Kidney (tissue), 14 donors: ENCODE results near the gene LUZP2. TPM values are rescaled to one million over a fixed set of nuclear protein-coding genes. Genes with fewer than 3 reads are reported as not detected.

ENCODE experiments used
- DNase-seq, 5 donors: peaks; one replicate each; pipeline ENCODE4 v3.0.0-alpha.2; 2013 to 2020
- FAIRE-seq: peaks from 2 replicates; lab custom pipeline; 2012; peaks lifted over from hg19 to GRCh38; lab: Jason Lieb, UNC
- H3K27ac ChIP-seq, 2 donors: one replicate each; pipeline ENCODE4 v1.7.0; 2013; ENCODE audit warnings: low read depth in 2 of 2, low read length in 2 of 2, inconsistent platforms in 1 of 2
- H3K27me3 ChIP-seq: one replicate; pipeline ENCODE4 v1.7.1; 2013; ENCODE audit warnings: low read length, inconsistent platforms; ENCODE audit not compliant: control insufficient read depth, insufficient read depth
- H3K36me3 ChIP-seq, 3 donors: one replicate each; pipeline versions ENCODE4 v1.7.0 to v1.7.1; 2013; ENCODE audit warnings: low read length in 3 of 3, control low read depth in 1 of 3, inconsistent platforms in 1 of 3; ENCODE audit not compliant: insufficient read depth in 3 of 3, control insufficient read depth in 2 of 3
- H3K4me1 ChIP-seq, 3 donors: one replicate each; pipeline versions ENCODE4 v1.7.0 to v1.7.1; 2013; ENCODE audit warnings: low read length in 3 of 3, inconsistent platforms in 1 of 3, low read depth in 1 of 3; ENCODE audit not compliant: control insufficient read depth in 2 of 3, insufficient read depth in 2 of 3
- H3K4me3 ChIP-seq, 3 donors: one replicate each; pipeline versions ENCODE4 v1.7.0 to v1.8.1; 2013; ENCODE audit warnings: low read length in 3 of 3, control low read depth in 1 of 3, inconsistent platforms in 1 of 3
- H3K9ac ChIP-seq, 3 donors: one replicate each; pipeline versions ENCODE4 v1.7.0 to v1.7.1; 2013; ENCODE audit warnings: low read length in 3 of 3, control low read depth in 1 of 3, inconsistent platforms in 1 of 3
- H3K9me3 ChIP-seq, 3 donors: one replicate each; pipeline versions ENCODE4 v1.7.0 to v1.7.1; 2013; ENCODE audit warnings: low read length in 3 of 3, control low read depth in 1 of 3, inconsistent platforms in 1 of 3; ENCODE audit not compliant: control insufficient read depth in 2 of 3, insufficient read depth in 1 of 3
- CTCF ChIP-seq: IDR thresholded peaks from 3 replicates; pipeline ENCODE4 v1.5.1; 2012; ENCODE audit warnings: mild to moderate bottlenecking, moderate library complexity, borderline replicate concordance; ENCODE audit not compliant: insufficient read depth; ENCODE audit errors: extremely low read depth
- intact Hi-C: fragments of 100-400 bp; cut with DNase I; formaldehyde crosslinking; loops from one replicate; pipeline ENCODE4 v1.11.1; 2022
- polyA plus RNA-seq: library from polyadenylated mRNA; stranded (reverse); fragments of 350-450 nt; fragmentation: Illumina TruSeq; extraction: RNeasy Lipid Tissue Mini Kit (QIAGEN cat#74804); gene quantifications from one replicate; pipeline ENCODE4 v1.2.3, GENCODE V29; 2014; ENCODE audit warnings: low read depth, low replicate concordance; ENCODE audit not compliant: insufficient read depth
- total RNA-seq: library from RNA; stranded (reverse); fragmentation: NEBNext Ultra II Directional; extraction: Animal tissue kit (Norgen Biotek cat#: 25700); gene quantifications from one replicate; pipeline ENCODE4 v1.2.1, GENCODE V29; 2021
- donor health status: control.
- donor health status: control.
- donor health status: control.
- donor health status: control.
- donor health status: control.
- donor health status: DM: yes; HTN: yes; CAD: no.
- donor health status: Normal renal cell carcinoma (clear cell type).

The LUZP2 gene
- total and polyA plus RNA-seq, 2 donors from 2014 or later = 0.19 TPM; not detected in 1

GRCh38 chr11:24637520-24637919 lies 140.7 kb downstream of the LUZP2 start:
- no peak overlapping the region for H3K27ac ChIP-seq
- no peak for DNase-seq
- H3K27me3 ChIP-seq = no peaks in the 10 kb centered on the region
- intact Hi-C loops = no loop called here
- no peak for TF ChIP-seq CTCF
- no peak overlapping the region for H3K9ac ChIP-seq
- H3K4me1 ChIP-seq = no peaks in the 10 kb centered on the region
- H3K9me3 ChIP-seq = no peaks in the 10 kb centered on the region
- H3K36me3 ChIP-seq = no peaks in the 10 kb centered on the region
- no peak for FAIRE-seq
- H3K4me3 ChIP-seq = no peak overlapping the region

GRCh38 chr11:24642648-24643047 lies 145.8 kb downstream of the LUZP2 start:
- no peaks in the 10 kb centered on the region for H3K36me3 ChIP-seq
- H3K9ac ChIP-seq = no peak overlapping the region
- H3K9me3 ChIP-seq = no peaks in the 10 kb centered on the region
- intact Hi-C loops = no loop called here
- no peaks in the 10 kb centered on the region for H3K27me3 ChIP-seq
- no peaks in the 10 kb centered on the region for H3K4me1 ChIP-seq
- no peak for TF ChIP-seq CTCF
- FAIRE-seq (no peak), DNase-seq (no peak)
- H3K4me3 ChIP-seq = no peak overlapping the region
- no peak overlapping the region for H3K27ac ChIP-seq

- no peak overlapping the region for H3K4me3 ChIP-seq
- H3K4me1 ChIP-seq = no peaks in the 10 kb centered on the region
- H3K27ac ChIP-seq = no peak overlapping the region
- H3K9ac ChIP-seq = no peak overlapping the region
- DNase-seq = no peak
- FAIRE-seq = no peak
- no peaks in the 10 kb centered on the region for H3K9me3 ChIP-seq
- H3K36me3 ChIP-seq = no peaks in the 10 kb centered on the region
- intact Hi-C loops = no loop called here
- no peak for TF ChIP-seq CTCF
- no peaks in the 10 kb centered on the region for H3K27me3 ChIP-seq
These were observed 148.7 kb downstream of the LUZP2 start for GRCh38 chr11:24645563-24645962.

- no peak for DNase-seq
- TF ChIP-seq CTCF = no peak
- H3K4me1 ChIP-seq = no peaks in the 10 kb centered on the region
- H3K4me3 ChIP-seq = no peak overlapping the region
- no peaks in the 10 kb centered on the region for H3K9me3 ChIP-seq
- H3K27me3 ChIP-seq = no peaks in the 10 kb centered on the region
- no peak overlapping the region for H3K9ac ChIP-seq
- no peak for FAIRE-seq
- H3K27ac ChIP-seq = no peak overlapping the region
- intact Hi-C loops = no loop called here
- no peaks in the 10 kb centered on the region for H3K36me3 ChIP-seq
These were observed 155.0 kb downstream of the LUZP2 start for GRCh38 chr11:24651873-24652272.
